GM19099 (cell line): Measurements from ENCODE around the gene TMEM151B.

Experiments used
- POLR2A ChIP-seq: IDR thresholded peaks from 3 replicates; pipeline ENCODE4 v1.6.1; 2011; ENCODE audit warnings: low read depth; ENCODE audit not compliant: insufficient read length; ENCODE audit errors: extremely low read depth

Gene TMEM151B

DNA sequence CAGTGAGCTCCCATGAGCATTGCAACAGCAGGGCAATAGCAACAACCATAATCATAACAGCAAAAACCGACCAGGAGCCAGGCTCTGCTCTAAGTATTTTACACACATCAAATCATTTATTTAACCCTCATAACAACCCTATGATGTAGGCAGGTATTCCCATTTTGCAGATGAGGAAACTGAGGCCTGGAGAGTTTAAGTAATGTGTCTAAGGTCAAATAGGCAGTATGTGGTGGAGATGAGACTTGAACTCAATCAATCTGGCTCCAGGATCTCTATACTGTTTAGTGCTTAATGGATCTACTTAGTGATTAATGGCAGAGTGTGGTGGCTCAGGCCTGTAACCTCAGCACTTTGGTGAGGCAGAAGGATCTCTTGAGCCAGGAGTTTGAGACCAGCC lies 3.4 kb downstream of the TMEM151B start:
- TF ChIP-seq POLR2A: no peak

DNA sequence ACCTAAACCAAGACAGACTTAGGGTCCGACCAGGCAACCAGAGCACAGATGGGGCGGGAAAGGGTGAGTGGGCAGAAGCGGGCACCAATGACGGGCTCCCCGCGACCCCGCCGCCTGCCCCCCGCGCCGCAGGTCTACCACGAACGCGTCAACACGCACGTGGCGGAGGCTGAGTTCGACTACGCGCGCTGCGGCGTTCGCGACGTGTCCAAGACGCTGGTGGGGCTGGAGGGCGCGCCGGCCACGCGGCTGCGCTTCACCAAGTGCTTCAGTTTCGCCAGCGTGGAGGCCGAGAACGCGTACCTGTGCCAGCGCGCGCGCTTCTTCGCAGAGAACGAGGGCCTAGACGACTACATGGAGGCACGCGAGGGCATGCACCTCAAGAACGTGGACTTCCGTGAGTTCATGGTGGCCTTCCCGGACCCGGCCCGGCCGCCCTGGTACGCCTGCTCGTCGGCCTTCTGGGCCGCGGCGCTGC lies 5.1 kb downstream of the TMEM151B start:
- no peak for TF ChIP-seq POLR2A

DNA sequence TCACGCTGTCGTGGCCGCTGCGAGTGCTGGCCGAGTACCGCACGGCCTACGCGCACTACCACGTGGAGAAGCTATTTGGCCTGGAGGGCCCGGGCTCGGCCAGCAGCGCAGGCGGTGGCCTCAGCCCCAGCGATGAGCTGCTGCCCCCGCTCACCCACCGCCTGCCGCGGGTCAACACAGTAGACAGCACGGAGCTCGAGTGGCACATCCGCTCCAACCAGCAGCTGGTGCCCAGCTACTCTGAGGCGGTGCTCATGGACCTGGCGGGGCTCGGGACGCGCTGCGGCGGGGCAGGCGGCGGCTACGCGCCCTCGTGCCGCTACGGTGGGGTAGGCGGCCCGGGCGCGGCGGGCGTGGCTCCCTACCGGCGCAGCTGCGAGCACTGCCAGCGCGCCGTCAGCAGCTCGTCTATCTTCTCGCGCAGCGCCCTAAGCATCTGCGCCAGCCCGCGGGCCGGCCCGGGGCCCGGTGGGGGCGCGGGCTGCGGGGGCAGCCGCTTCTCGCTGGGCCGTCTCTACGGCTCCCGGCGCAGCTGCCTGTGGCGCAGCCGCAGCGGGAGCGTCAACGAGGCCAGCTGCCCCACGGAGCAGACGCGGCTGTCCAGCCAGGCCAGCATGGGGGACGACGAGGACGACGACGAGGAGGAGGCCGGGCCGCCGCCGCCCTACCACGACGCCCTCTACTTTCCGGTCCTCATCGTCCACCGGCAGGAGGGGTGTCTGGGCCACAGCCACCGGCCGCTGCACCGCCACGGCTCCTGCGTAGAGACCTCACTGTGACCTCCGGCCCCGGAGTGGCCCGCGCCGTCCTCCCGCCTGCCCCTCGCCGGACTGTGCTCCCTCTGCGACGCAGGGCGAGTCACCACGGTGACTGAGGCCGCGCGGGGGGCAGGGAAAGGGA lies 5.7 kb downstream of the TMEM151B start:
- no peak for TF ChIP-seq POLR2A

- no peak for TF ChIP-seq POLR2A
Measured at GRCh38 chr6:44276667-44277640, 6.7 kb downstream of the TMEM151B start.

- no peak for TF ChIP-seq POLR2A
Measured at GRCh38 chr6:44277763-44278162, 7.5 kb downstream of the TMEM151B start.

DNA sequence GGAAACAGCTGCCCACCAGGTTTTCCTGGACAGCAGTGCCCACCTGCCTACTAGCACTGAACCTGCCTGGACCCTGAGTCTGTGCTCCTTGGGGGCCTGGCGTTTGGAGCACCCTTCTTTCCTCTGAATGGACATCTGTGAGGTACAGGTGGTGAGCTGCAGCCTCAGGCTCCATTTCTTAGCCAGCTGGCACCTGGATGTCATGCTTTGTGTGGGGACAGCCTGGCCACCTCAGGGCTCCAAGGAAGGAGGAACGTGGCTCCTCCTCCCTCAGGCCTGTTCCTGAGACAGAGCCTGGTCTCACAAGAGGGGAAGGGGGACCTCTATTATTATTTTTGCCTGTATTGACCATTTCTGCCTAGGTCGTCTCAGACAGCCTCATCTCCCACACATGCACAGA lies 8.1 kb downstream of the TMEM151B start:
- TF ChIP-seq POLR2A: no peak

- TF ChIP-seq POLR2A: no peak
Measured at GRCh38 chr6:44278774-44279697, 8.8 kb downstream of the TMEM151B start.

DNA sequence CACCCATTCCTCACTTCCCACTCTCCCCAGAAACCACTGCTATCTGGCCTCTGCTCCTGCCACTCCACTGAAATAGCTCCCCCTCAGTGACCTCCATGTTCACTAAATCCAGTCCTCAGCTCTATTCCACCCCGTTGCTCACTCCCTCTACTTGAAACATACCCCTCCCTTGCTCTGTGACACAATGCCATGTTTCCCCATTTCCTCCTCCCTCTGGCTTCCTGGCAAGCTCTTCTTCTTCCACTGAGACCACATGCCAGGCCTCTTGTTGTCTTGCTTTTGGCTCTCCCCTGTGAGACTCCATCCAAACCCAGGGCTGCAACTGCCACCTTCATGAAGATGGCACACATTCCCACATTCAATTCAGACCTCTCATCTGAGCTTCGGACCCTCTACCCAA lies 13.9 kb downstream of the TMEM151B start:
- no peak for TF ChIP-seq POLR2A

GRCh38 chr6:44284867-44285266 lies 14.6 kb downstream of the TMEM151B start:
- TF ChIP-seq POLR2A: no peak

DNA sequence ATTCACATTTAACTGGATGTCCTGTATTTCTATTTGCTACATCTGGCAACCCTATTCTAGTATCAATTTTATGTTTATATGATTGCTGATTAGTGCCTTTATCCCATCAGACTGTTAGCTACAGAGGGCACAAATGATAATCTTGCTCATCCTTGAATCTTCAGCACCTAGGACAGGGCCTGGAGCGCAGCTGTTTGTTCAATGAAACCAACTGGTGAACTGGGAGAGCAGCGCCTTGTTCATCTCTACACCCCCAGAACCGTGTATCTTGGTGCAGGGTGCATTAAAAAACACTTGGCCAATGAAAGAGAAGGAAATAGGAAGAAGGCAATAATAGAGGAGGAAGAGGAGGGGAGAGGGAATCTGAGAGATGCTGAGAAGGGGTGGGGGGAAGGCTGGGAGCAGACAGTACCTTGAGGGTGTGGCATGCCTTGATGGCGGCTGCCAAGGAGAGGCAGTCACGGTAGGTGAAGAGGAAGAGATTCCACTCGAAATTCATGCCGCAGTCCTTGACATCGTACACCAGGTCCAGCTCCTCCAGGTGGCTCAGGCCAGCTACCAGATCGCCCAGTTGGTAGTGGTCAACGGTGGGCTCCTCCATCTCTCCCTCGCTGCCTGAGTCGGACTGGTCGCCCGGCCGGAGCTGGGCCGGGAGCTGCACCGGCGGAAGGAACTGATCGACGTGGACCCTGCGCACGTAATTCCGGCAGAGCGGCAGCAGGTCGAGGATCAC lies 15.5 kb downstream of the TMEM151B start:
- no peak for TF ChIP-seq POLR2A

GRCh38 chr6:44286285-44286565 lies 16.0 kb downstream of the TMEM151B start:
- TF ChIP-seq POLR2A: no peak

DNA sequence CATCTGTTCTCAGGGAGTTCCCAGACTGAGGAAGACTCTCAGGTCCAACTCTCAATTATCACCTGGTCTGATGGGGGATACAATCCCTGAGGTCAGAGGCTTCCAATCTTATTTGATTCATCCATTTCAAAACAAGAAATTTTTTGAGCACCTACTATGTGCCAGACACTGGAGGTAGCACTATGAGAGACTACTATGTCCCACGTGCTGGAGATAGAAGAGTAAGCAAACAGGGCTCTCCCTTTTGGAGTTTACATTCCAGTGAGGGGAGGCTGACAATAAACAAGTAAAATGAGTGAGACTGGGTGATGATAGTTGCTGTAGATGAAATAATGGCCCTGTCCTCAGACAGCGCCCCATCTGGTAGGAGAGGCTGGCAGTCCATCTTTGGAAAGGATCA lies 16.5 kb downstream of the TMEM151B start:
- TF ChIP-seq POLR2A: no peak

DNA sequence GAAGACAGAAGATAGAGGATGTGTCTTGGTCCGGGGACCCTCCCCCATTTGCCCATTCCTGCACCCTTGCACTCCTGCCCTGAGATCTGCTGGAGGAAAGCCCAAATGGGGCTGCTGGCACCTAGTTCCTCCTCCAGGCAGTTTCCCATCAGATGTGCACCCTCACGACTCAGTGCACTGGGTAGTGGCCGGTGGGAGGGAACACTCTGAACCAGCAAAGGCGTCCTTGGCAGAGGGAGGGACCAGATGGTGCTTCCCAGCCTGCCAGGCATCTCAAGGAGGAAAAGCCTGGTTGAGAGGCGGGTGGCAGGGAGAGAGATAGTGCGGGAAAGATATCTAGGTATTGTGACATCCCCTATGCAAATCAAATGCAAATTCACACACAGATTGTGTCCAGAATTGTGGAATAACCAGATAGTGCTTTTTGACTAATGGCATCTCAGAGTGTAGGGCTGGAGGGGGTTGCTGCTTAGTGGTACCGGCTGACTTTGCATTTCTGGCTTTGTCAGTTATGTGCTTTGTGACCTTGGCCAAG lies 19.5 kb downstream of the TMEM151B start:
- TF ChIP-seq POLR2A: no peak

GRCh38 chr6:44291841-44292240 lies 21.6 kb downstream of the TMEM151B start:
- TF ChIP-seq POLR2A: no peak

GRCh38 chr6:44292661-44293365 lies 22.6 kb downstream of the TMEM151B start:
- TF ChIP-seq POLR2A: no peak
